WERI-Rb-1 (cell line): ENCODE measurements around the gene ZCCHC24.
A peak's percentile ranks its signal among the peaks of the same experiment; 100 is the strongest.

Experiments used
- DNase-seq: peaks from one replicate; pipeline ENCODE4 v3.0.0-alpha.2; 2020
- H3K27ac ChIP-seq: fragments of 250-450 bp; sonication (Bioruptor Pico); 2 replicates; pipeline ENCODE4 v1.5.1; 2020; ENCODE audit warnings: mild to moderate bottlenecking, moderate library complexity
- H3K27me3 ChIP-seq: fragments of 250-450 bp; sonication (Bioruptor Pico); 2 replicates; pipeline ENCODE4 v1.5.1; 2021; ENCODE audit warnings: mild to moderate bottlenecking, low read depth, moderate library complexity; ENCODE audit not compliant: insufficient read depth, severe bottlenecking
- H3K36me3 ChIP-seq: fragments of 250-450 bp; sonication (Bioruptor Pico); 2 replicates; pipeline ENCODE4 v1.5.1; 2020; ENCODE audit warnings: mild to moderate bottlenecking, moderate library complexity
- H3K4me3 ChIP-seq: 2 replicates; pipeline ENCODE4 v1.5.1; 2011; ENCODE audit warnings: low read depth, mild to moderate bottlenecking, control low read depth, low read length
- H3K9me3 ChIP-seq: fragments of 250-450 bp; sonication (Bioruptor Pico); 2 replicates; pipeline ENCODE4 v1.5.1; 2021; ENCODE audit warnings: mild to moderate bottlenecking, moderate library complexity; ENCODE audit not compliant: severe bottlenecking
- CTCF ChIP-seq: IDR thresholded peaks from 2 replicates; pipeline ENCODE4 v1.5.1; 2011; ENCODE audit warnings: low read depth, mild to moderate bottlenecking, control low read depth, inconsistent platforms, low read length

ZCCHC24 gene

GRCh38 chr10:79443338-79444198, 1.9 kb downstream of the ZCCHC24 start:
- Histone ChIP-seq H3K9me3 (no peaks in the 10 kb centered on the region), H3K27me3 (peaks cover 16% of the 10 kb centered on the region), H3K4me3 (no peak overlapping the region), H3K27ac (no peak overlapping the region), H3K36me3 (no peaks in the 10 kb centered on the region)
- DNase-seq, result no peak
- no peak for TF ChIP-seq CTCF

GRCh38 chr10:79442171-79443040, 3.0 kb downstream of the ZCCHC24 start:
- TF ChIP-seq CTCF, result no peak
- H3K27me3 ChIP-seq, result peaks cover 16% of the 10 kb centered on the region
- no peak overlapping the region for H3K27ac ChIP-seq

GRCh38 chr10:79441433-79441832, 4.0 kb downstream of the ZCCHC24 start:
- H3K27ac ChIP-seq, result no peak overlapping the region
- H3K27me3 ChIP-seq, result peaks cover 12% of the 10 kb centered on the region
- no peak for TF ChIP-seq CTCF
- no peaks in the 10 kb centered on the region for H3K36me3 ChIP-seq
- no peak overlapping the region for H3K4me3 ChIP-seq
- no peaks in the 10 kb centered on the region for H3K9me3 ChIP-seq
- DNase-seq, result no peak

More at GRCh38 chr10:79442171-79443040, 3.0 kb downstream of the ZCCHC24 start:
- DNase-seq, result peak; percentile 61
- no peak overlapping the region for H3K4me3 ChIP-seq
- H3K36me3 ChIP-seq, result no peaks in the 10 kb centered on the region
- H3K9me3 ChIP-seq, result no peaks in the 10 kb centered on the region

GRCh38 chr10:79440281-79440680, 5.1 kb downstream of the ZCCHC24 start:
- DNase-seq, result no peak
- Histone ChIP-seq H3K27ac (no peak overlapping the region), H3K36me3 (no peaks in the 10 kb centered on the region), H3K9me3 (no peaks in the 10 kb centered on the region), H3K27me3 (peaks cover 12% of the 10 kb centered on the region), H3K4me3 (no peak overlapping the region)
- TF ChIP-seq CTCF, result no peak

GRCh38 chr10:79438699-79439085, 6.7 kb downstream of the ZCCHC24 start:
- no peak for TF ChIP-seq CTCF

More at GRCh38 chr10:79438699-79439085, 6.7 kb downstream of the ZCCHC24 start:
- Histone ChIP-seq H3K9me3 (no peaks in the 10 kb centered on the region), H3K4me3 (no peak overlapping the region), H3K27ac (no peak overlapping the region), H3K27me3 (peaks cover 4% of the 10 kb centered on the region), H3K36me3 (no peaks in the 10 kb centered on the region)
- DNase-seq, result no peak
